ENCODE data around the gene RNF150. TPM values are rescaled to one million over a fixed set of nuclear protein-coding genes. Genes with fewer than 3 reads are reported as not detected.
A peak's percentile ranks its signal among the peaks of the same experiment; 100 is the strongest.
"Not testable (repeated sequence)": the region's sequence is repeated elsewhere in the genome, so short reads cannot be mapped to it uniquely, and the experiment has no call there.

Gene RNF150
- polyA plus RNA-seq (ENCODE audit: insufficient read length in 3 of 3), result 10 to 100 TPM; 24.9 to 29.6 (median 27.7) TPM

DNA sequence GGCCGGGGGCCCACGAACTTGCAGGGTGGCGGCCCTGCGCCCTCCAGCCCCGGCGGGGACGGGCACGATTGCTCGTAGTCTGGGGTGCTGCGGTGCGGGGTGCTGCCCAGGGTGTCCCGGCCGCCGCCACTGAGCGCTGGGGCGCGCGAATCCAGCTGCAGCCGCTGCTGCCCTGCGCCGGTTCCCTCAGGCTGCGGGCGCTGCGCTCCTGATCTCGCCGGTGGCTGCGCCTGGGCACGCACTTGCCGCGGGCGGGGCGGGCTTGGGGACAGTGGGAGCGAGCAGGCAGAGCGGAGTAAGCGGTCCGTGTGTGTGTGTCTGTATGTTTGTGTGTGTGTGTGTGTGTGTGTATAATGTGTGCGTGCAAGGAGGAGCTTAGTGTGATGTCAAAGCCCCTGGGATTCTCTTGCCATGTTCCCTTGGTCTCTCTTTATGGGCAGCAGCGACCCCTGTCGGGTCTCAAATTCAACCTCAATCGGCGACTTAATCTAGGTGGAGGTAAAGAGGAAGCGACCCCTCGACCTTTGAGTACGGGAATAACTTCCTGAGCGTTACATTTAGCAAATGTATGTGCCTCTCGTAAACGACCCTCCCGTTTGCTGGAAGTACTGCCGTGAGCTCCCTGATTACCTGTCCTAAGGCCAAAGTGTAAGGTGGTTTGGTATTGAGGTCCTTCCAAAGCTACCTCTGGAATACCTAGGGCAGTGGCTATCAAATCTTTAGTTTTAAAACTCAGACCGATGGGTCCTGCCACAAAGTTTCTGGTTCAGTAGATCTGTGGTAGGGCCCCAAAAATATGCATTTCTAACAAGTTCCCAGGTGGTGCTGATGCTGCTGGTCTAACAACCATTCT is at the start of gene RNF150:
RNF150 (minus strand) TSS at position 324 of the 853 bp plus-strand sequence.
- DNase-seq (ENCODE audit: low read depth in 3 of 3, low spot score in 2 of 3), result peak; percentile 86 to 87 (median 86)

GRCh38 chr4:141180991-141181761 is 47.9 kb upstream of the RNF150 start:
- no peak for DNase-seq (ENCODE audit: low read depth in 3 of 3, low spot score in 2 of 3)

GRCh38 chr4:141179474-141180373 is 46.5 kb upstream of the RNF150 start:
- no peak for DNase-seq (ENCODE audit: low read depth in 3 of 3, low spot score in 2 of 3)

DNA sequence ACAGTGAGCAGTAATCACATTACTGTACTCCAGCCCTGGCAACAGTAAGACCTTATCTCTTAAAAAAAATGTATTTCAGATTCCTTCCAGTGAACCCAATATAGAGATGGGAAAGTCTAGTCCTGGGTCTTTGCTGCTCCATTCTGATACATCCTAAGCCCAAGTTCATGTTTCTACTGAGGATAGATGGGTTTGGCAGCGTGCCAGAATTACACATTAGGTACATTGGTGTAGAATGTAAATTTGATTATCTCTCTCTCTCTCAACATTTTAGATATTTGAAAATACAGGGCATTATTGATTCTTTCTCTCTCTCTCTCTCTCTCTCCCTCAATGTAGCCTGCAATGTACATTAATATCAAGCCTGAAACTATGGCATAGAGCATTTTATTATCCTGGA is 43.9 kb upstream of the RNF150 start:
- no peak for DNase-seq (ENCODE audit: low read depth in 3 of 3, low spot score in 2 of 3)

- DNase-seq (ENCODE audit: low read depth in 3 of 3, low spot score in 2 of 3), result no peak
Observed at GRCh38 chr4:141174457-141174856, 41.2 kb upstream of the RNF150 start.

DNA sequence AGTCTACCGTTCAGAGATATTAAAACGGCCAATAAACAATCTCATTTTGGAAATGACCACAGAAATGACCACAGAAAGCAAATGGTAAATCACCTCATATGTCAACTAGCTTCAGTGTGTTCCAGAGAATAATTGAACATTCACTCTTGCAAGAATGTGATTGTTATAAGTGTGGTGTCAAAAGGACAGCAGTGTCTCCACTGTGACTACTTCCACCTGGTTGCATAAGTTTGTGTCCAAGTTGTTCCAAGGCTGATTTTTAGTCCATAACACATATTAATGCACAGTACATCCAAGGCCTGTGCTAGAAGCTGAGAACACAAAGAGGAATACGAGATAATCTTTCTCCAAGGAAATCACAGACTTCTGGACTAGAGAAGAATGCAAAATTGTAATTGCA is 37.4 kb upstream of the RNF150 start:
- DNase-seq (ENCODE audit: low read depth in 3 of 3, low spot score in 2 of 3), result no peak

GRCh38 chr4:141169391-141169790 is 36.1 kb upstream of the RNF150 start:
- DNase-seq (ENCODE audit: low read depth in 3 of 3, low spot score in 2 of 3), result no peak

DNA sequence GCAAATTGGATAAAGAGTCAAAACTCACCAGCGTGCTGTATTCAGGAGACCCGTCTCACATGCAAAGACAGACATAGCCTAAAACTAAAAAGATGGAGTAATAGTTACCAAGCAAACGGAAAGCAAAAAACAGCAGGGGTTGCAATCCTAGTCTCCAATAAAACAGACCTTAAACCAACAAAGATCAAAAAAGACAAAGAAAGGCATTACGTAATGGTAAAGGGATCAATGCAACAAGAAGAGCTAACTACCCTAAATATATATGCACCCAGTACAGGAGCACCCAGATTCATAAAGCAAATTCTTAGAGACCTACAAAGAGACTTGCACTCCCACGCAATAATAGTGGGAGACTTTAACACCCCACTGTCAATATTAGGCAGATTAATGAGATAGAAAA is 31.7 kb upstream of the RNF150 start:
- DNase-seq (ENCODE audit: low read depth in 3 of 3, low spot score in 2 of 3), result not testable (repeated sequence)

GRCh38 chr4:141159027-141159426 is 25.8 kb upstream of the RNF150 start:
- no peak for DNase-seq (ENCODE audit: low read depth in 3 of 3, low spot score in 2 of 3)

DNA sequence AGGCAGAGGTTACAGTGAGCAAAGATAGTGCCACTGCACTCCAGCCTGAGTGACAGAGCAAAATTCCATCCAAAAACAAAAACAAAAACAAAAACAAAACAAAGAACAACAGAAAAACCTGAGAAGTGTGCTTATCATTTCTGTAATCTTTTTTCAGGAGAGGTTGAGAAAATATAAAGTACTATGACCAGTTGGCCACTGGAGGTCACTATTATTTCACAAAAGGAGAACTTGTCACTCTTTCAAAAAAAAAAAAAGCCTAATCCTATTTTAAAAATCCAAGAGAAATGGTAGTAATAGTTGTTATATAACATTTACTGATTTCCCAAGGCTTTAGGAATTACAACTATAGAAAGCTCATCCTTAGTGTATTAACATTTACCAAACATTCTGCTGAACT is 24.9 kb upstream of the RNF150 start:
- DNase-seq (ENCODE audit: low read depth in 3 of 3, low spot score in 2 of 3), result peak in 1 of 3 donors; percentile 26

DNA sequence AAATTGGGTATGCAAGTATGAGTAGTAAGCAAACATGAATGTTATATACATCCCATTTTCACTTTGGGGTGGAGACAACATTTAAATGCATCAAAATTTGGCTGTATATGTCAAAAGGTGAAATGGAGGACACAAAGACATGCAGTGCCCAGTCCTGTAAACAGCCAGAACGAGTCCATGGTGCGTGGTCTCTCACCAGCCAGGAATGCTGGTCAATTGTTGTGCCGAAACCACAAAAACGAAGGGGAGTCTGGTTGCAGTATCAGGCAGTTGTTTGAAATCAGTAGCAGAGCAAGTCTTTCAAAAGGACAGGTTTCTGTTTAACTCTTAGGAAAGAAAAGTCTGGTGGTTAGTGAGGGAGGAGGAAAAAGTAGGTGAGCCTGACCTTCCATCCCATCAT is 22.3 kb upstream of the RNF150 start:
- DNase-seq (ENCODE audit: low read depth in 3 of 3, low spot score in 2 of 3), result no peak

GRCh38 chr4:141154725-141155124 is 21.5 kb upstream of the RNF150 start:
- no peak for DNase-seq (ENCODE audit: low read depth in 3 of 3, low spot score in 2 of 3)

GRCh38 chr4:141153751-141154510 is 20.7 kb upstream of the RNF150 start:
- no peak for DNase-seq (ENCODE audit: low read depth in 3 of 3, low spot score in 2 of 3)

- no peak for DNase-seq (ENCODE audit: low read depth in 3 of 3, low spot score in 2 of 3)
Observed at GRCh38 chr4:141144207-141144606, 10.9 kb upstream of the RNF150 start.

GRCh38 chr4:141142423-141142822 is 9.2 kb upstream of the RNF150 start:
- no peak for DNase-seq (ENCODE audit: low read depth in 3 of 3, low spot score in 2 of 3)

- no peak for DNase-seq (ENCODE audit: low read depth in 3 of 3, low spot score in 2 of 3)
Observed at GRCh38 chr4:141140391-141141200, 7.3 kb upstream of the RNF150 start.

GRCh38 chr4:141133999-141134995 is 1.0 kb upstream of the RNF150 start:
- no peak for DNase-seq (ENCODE audit: low read depth in 3 of 3, low spot score in 2 of 3)

GRCh38 chr4:141132709-141133145 is 542 bp downstream of the RNF150 start:
- DNase-seq (ENCODE audit: low read depth in 3 of 3, low spot score in 2 of 3), result peak in 2 of 3 donors; percentile 18 to 44

Data from right renal cortex interstitium (tissue), 3 donors.